Adrenal gland (tissue), 5 donors: ENCODE measurements around the gene RUVBL2.

Experiments
- POLR2A ChIP-seq, 2 donors: fragments of 450-650 bp; IDR thresholded peaks; one replicate each; pipeline ENCODE4 v1.6.1; 2017; ENCODE audit warnings: antibody characterized with exemption in 2 of 2, mild to moderate bottlenecking in 2 of 2, moderate library complexity in 1 of 2
- TF ChIP-seq, protein P1 (sequence below), 6 experiments: fragments of 450-650 bp in 4 of 6; fragments of 200-600 bp in 2 of 6; sonication (generic) in 1 of 6; IDR thresholded peaks; 1 replicate in 5 of 6; 2 replicates in 1 of 6; pipeline versions ENCODE4 v1.5.1 to v1.8.0; 2016 to 2021; ENCODE audit warnings: antibody characterized with exemption in 6 of 6, mild to moderate bottlenecking in 2 of 6, moderate library complexity in 1 of 6
- donor health status: DM: no; HTN: no; CAD: no.

DNA sequence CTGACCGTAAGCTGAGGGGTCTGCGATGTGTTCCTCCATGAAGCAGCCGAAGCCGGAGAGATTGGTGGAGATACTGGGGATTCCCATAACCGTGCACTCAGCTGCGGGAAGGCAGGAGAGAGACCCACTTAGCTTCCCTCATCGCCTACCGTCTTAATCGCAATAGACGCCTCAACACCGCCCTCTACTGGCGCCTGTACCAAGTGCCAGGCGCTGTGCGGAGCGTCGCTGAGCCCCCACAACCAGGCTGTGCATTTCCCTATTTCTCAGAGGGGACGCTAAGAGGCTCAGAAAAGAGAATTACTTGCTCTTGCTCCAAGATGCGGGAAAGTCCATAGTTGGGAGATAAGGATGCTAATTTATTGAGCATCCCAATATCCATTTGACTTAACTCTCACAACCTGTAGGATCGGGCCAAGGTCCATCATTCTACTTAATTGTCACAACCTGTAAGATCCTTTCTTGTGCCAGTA lies 22.7 kb upstream of the RUVBL2 start:
- TF ChIP-seq, protein P1, sequence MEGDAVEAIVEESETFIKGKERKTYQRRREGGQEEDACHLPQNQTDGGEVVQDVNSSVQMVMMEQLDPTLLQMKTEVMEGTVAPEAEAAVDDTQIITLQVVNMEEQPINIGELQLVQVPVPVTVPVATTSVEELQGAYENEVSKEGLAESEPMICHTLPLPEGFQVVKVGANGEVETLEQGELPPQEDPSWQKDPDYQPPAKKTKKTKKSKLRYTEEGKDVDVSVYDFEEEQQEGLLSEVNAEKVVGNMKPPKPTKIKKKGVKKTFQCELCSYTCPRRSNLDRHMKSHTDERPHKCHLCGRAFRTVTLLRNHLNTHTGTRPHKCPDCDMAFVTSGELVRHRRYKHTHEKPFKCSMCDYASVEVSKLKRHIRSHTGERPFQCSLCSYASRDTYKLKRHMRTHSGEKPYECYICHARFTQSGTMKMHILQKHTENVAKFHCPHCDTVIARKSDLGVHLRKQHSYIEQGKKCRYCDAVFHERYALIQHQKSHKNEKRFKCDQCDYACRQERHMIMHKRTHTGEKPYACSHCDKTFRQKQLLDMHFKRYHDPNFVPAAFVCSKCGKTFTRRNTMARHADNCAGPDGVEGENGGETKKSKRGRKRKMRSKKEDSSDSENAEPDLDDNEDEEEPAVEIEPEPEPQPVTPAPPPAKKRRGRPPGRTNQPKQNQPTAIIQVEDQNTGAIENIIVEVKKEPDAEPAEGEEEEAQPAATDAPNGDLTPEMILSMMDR (IDR thresholded peaks at IDR 0.05) = peak; percentile 79 to 90 (median 87)
- peak in 1 of 2 donors; percentile 13 for TF ChIP-seq POLR2A (IDR thresholded peaks at IDR 0.05)
